Measurements from ENCODE around the gene CHRNE.
"Not testable (repeated sequence)": the region's sequence is repeated elsewhere in the genome, so short reads cannot be mapped to it uniquely, and the experiment has no call there.

Gene CHRNE

GRCh38 chr17:4939796-4940554 lies 37.1 kb upstream of the CHRNE start, which contains the start of the genes RNF167 and SLC25A11:
Gene RNF167, plus strand, starts transcription at chr17:4940268. Its CDS starts 642 bp downstream, at chr17:4940910.
Gene SLC25A11, minus strand, starts transcription at chr17:4940046. Its CDS starts 136 bp downstream, at chr17:4939910.
- DNase-seq (ENCODE audit: low read depth), result peak; percentile 93

GRCh38 chr17:4939546-4939795 lies 36.6 kb upstream of the CHRNE start:
- no peak for DNase-seq (ENCODE audit: low read depth)

DNA sequence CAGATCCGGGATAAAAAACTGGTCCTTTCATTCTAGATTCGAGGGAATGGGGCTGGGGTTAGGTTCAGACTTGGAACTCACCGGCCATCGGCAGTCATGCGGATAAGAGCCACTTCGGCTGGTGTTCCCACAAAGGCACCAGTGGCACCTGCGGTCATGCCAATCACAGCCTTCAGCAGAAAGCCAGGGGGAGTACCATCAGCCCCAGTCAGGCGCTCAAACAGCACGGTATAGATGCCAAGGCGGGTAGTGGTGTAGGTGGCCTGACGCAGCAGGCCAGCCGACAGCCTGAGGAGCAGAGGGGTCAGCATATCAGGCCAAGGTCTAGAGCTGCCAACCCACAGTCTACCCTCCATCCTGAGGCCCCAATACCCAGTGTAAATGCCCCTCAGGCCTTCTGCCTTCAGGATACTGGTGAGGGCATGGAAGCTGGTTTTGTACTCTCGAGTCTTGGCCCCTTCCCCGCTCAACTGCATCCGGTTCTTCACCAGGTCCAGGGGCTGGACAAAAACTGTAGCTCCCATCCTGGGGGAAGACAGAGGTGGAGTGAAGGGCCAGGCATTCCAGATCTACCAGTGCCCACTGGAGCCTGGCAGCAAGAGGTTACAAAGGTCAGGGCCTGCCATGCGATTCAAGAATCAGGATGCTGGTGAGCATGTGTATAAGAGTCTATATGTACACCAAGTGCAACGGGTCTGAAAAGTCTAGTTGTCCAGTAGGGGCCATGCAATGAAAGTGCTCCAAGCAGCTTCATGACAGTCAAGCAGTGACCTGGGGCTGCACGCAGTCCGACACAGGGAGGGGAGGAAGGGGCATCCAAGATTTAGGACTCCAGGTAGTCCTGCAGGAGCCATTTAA lies 36.0 kb upstream of the CHRNE start:
- DNase-seq (ENCODE audit: low read depth), result no peak

DNA sequence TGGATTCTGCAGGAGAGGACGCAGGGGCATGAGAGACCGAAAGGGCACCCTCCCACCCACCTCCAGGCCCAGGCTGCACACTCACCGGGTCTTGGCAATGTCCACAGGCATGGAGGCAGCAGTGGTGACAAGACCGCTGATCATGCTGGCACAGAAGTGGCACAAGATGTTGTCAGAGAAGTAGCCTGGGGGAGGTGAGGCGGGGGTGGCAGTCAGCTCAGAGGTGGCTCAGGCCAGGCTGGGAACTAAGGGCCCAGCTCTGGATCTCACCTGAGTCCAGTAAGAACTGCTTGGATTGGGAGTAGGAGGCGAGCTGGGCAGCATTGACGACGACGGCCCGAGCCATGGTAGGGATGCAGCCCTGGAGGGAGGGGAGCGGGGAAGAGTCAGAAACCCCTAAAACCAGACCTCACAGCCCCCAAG lies 35.2 kb upstream of the CHRNE start:
- DNase-seq (ENCODE audit: low read depth), result no peak

DNA sequence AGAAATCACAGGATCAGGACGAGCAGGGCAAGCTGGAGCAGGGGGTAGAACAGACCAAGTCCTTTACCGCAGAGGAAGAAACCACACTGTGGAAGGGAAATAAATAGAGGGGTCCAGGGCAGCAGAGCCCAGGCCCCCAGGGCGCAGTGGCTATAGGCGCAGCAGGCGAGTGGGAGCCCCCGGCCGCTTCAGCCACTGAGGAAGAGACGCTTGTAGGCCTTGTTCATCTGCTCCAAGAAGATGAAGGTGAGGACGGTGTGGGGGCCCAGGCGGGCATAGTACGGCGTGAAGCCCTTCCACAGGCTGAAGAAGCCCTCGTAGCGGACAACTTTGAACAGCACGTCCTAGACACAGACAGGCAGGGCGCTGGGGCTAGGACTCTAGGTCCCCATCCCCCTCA lies 34.7 kb upstream of the CHRNE start:
- DNase-seq (ENCODE audit: low read depth), result no peak

GRCh38 chr17:4936436-4936835 lies 33.5 kb upstream of the CHRNE start:
- DNase-seq (ENCODE audit: low read depth), result no peak

DNA sequence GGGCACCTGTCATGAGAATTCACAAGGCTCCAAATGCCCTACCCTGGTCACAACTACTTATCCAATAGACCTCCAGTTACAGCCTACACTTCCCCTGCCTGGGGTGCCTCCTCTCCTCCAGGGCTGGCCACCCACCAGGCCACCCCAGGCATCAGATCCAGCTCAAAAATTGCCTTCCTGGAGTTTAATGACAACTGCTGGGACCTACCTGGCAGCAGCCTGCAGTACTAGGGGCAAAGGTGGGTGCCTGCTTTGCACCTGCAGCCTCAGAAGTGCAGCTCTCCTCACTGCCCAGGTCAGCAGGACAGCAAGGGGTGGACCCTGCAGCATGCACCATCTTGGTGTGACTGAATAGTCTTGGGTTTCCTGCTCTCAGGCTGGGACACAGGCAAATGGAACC lies 32.8 kb upstream of the CHRNE start:
- DNase-seq (ENCODE audit: low read depth), result no peak

- no peak for DNase-seq (ENCODE audit: low read depth)
These were observed 31.5 kb upstream of the CHRNE start for GRCh38 chr17:4934173-4934979.

DNA sequence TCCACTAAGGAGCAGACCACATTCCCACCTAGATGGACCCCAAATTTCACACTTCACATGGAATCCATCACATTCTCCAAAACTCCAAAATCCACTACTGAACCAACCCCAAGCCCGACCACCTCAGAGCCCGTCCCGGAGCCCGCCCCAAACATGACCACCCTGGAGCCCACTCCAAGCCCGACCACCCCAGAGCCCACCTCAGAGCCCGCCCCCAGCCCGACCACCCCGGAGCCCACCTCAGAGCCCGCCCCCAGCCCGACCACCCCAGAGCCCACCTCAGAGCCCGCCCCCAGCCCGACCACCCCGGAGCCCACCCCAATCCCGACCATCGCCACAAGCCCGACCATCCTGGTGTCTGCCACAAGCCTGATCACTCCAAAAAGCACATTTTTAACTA lies 30.7 kb upstream of the CHRNE start:
- DNase-seq (ENCODE audit: low read depth), result no peak

DNA sequence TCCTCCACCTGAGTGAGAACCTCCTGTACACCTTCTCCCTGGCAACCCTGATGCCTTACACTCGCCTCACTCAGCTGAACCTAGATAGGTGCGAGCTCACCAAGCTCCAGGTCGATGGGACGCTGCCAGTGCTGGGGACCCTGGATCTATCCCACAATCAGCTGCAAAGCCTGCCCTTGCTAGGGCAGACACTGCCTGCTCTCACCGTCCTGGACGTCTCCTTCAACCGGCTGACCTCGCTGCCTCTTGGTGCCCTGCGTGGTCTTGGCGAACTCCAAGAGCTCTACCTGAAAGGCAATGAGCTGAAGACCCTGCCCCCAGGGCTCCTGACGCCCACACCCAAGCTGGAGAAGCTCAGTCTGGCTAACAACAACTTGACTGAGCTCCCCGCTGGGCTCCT lies 29.9 kb upstream of the CHRNE start:
- DNase-seq (ENCODE audit: low read depth), result no peak

GRCh38 chr17:4931963-4932362 lies 29.1 kb upstream of the CHRNE start, which contains the start of gene GP1BA:
Gene GP1BA, plus strand, starts transcription at chr17:4932277. Its CDS starts 328 bp downstream, at chr17:4932605.
- no peak for DNase-seq (ENCODE audit: low read depth)

- no peak for DNase-seq (ENCODE audit: low read depth)
These were observed 26.0 kb upstream of the CHRNE start for GRCh38 chr17:4928881-4929280.

GRCh38 chr17:4926577-4927335 lies 23.9 kb upstream of the CHRNE start:
- DNase-seq (ENCODE audit: low read depth), result not testable (repeated sequence)

DNA sequence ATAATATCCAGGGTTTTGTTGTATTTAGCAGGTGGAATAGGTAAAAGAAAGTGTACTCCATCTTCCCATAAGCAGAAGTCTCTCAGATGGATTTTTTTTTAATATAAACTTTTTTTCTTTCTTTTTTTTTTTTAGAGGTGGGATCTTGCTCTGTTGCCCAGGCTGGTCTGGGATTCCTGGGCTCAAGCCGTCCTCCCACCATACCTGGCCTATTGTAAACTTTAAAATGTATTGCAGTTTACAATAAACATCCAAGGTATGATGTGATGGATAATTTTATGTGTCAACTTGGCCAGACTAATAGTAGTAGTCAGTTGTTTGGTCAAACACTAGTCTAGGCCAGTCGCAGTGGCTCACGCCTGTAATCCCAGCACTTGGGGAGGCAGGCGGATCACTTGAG lies 18.4 kb upstream of the CHRNE start:
- DNase-seq (ENCODE audit: low read depth), result no peak

DNA sequence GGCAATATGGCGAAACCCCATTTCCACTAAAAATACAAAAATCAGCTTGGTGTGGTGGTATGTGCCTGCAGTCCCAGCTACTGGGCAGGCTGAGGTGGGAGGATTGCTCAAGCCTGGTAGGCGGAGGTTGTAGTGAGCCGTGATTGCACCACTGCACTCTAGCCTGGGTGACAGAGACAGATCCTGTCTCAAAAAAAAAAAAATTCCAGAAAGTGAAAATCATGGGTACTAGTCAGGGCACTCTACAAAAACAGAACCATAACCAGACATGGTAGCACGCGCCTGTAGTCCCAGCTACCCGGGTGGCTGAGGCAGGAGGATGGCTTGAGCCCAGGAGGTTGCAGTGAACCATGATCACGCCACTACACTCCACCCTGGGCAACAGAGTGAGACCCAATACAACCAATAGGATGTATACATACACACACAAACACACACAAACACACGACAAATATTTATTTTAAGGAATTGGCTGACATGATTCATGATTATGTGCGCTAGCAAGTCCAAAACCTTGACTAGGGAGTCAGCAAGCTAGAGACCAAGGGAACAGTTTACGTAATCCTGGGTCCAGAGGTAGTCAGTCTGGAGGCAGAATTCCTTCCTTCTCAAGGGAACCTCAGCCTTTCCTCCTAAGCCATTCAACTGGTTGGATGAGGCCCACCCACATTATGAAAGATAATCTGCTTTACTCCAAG lies 17.6 kb upstream of the CHRNE start:
- DNase-seq (ENCODE audit: low read depth), result no peak

DNA sequence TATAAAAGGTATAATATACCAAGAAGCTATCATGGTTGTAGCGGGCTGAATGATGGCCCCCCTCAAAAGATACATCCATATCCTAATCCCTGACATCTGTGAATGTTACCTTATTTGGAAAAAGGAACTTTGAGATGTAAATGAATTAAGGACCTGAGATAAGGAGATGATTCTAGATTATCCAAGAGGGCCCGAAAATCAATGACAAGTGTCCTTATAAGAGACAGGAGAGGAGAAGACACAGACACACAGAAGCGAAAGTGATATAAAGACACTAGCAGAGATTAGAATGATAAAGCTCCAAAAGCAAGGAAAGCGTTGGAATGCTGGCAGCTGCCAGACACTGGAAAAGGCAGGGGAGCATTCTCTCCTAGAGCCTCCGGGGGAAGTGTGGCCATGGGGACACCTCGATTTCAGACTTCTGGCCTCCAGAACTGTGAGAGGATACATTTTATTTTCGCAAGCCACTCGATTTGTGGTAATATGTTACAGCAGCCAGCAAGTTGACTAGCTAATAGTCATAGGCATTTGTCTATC lies 16.7 kb upstream of the CHRNE start:
- DNase-seq (ENCODE audit: low read depth), result no peak

DNA sequence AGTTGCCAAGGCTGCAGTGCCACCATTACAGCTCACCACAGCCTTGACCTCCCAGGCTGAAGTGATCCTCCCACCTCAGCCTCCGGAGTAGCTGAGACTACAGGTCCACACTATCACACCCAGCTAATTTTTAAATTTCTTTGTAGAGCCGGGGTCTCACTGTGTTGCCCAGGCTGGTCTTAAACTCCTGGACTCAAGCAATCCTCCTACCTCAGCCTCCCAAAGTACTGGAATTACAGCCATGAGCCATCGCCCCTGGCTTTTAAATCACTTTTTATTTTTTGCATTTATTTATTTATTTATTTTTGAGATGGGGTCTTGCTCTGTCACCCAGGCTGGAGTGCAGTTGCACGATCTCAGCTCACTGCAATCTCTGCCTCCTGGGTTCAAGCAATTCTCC lies 11.7 kb upstream of the CHRNE start:
- not testable (repeated sequence) for DNase-seq (ENCODE audit: low read depth)

- no peak for DNase-seq (ENCODE audit: low read depth)
These were observed 11.1 kb upstream of the CHRNE start for GRCh38 chr17:4913994-4914393.

GRCh38 chr17:4908711-4909496 lies 6.0 kb upstream of the CHRNE start:
- DNase-seq (ENCODE audit: low read depth), result peak; percentile 49

GRCh38 chr17:4908301-4908700 lies 5.4 kb upstream of the CHRNE start:
- DNase-seq (ENCODE audit: low read depth), result no peak
